A549 (cell line): Measurements from ENCODE around the gene JAKMIP1.

Experiments used
- CBX8 ChIP-seq: fragments of 200-600 bp; sonication (generic); IDR thresholded peaks from 2 replicates; pipeline ENCODE4 v1.6.1; 2016
- CTCF ChIP-seq: fragments of >200 bp; sonication (Bioruptor Twin); formaldehyde crosslinking; IDR thresholded peaks from 3 replicates; pipeline ENCODE4 v1.5.1; 2016
- EHMT2 ChIP-seq: fragments of 200-600 bp; sonication (generic); IDR thresholded peaks from 2 replicates; pipeline ENCODE4 v1.6.1; 2016; ENCODE audit warnings: antibody characterized with exemption, low read depth, mild to moderate bottlenecking, moderate library complexity
- JUNB ChIP-seq: fragments of >200 bp; sonication (Bioruptor Twin); formaldehyde crosslinking; IDR thresholded peaks from 2 replicates; pipeline ENCODE4 v1.6.1; 2016
- MAZ ChIP-seq: fragments of 150-350 bp; IDR thresholded peaks from 2 replicates; pipeline ENCODE4 v1.6.1; 2014; ENCODE audit warnings: antibody characterized with exemption, low read depth, low read length, borderline replicate concordance
- NPAS2 ChIP-seq: fragments of 250-450 bp; sonication (Bioruptor Pico); IDR thresholded peaks from 2 replicates; pipeline ENCODE4 v1.8.0; 2022; ENCODE audit warnings: mild to moderate bottlenecking, moderate library complexity, borderline replicate concordance
- PBX3 ChIP-seq: IDR thresholded peaks from 2 replicates; pipeline ENCODE4 v1.6.1; 2012

- no peak for TF ChIP-seq NPAS2 (CRISPR knock-in tag)
- TF ChIP-seq CBX8, result no peak
- no peak for TF ChIP-seq CTCF
- no peak for TF ChIP-seq EHMT2
- no peak for TF ChIP-seq JUNB
- no peak for TF ChIP-seq MAZ
- no peak for TF ChIP-seq PBX3
Observed at GRCh38 chr4:6068986-6069385, 131.4 kb downstream of the JAKMIP1 start.
